IPS-15b (cell line): Measurements from ENCODE around the gene ANXA2R.
"Not testable (repeated sequence)": the region's sequence is repeated elsewhere in the genome, so short reads cannot be mapped to it uniquely, and the experiment has no call there.

ENCODE experiments used
- H3K27me3 ChIP-seq: one replicate; pipeline ENCODE4 v1.6.1; 2013; ENCODE audit warnings: low read length; ENCODE audit not compliant: control insufficient read depth, insufficient read depth
- H3K36me3 ChIP-seq: one replicate; pipeline ENCODE4 v1.6.1; 2013; ENCODE audit warnings: low read length; ENCODE audit not compliant: control insufficient read depth, insufficient read depth
- H3K4me1 ChIP-seq: one replicate; pipeline ENCODE4 v1.6.1; 2013; ENCODE audit warnings: mild to moderate bottlenecking, low read length; ENCODE audit not compliant: control insufficient read depth, insufficient read depth
- H3K4me3 ChIP-seq: one replicate; pipeline ENCODE4 v1.5.1; 2013; ENCODE audit warnings: low read depth, low read length
- H3K9ac ChIP-seq: one replicate; pipeline ENCODE4 v1.6.1; 2013; ENCODE audit warnings: low read depth, mild to moderate bottlenecking, low read length
- H3K9me3 ChIP-seq: one replicate; pipeline ENCODE4 v1.6.1; 2013; ENCODE audit warnings: mild to moderate bottlenecking, low read length; ENCODE audit not compliant: control insufficient read depth, insufficient read depth

ANXA2R gene

GRCh38 chr5:43069401-43069720 lies 29.2 kb upstream of the ANXA2R start:
- not testable (repeated sequence) for H3K9me3 ChIP-seq, H3K4me1 ChIP-seq, H3K9ac ChIP-seq, H3K36me3 ChIP-seq, H3K4me3 ChIP-seq
- peaks cover 15% of the 10 kb centered on the region for H3K27me3 ChIP-seq

DNA sequence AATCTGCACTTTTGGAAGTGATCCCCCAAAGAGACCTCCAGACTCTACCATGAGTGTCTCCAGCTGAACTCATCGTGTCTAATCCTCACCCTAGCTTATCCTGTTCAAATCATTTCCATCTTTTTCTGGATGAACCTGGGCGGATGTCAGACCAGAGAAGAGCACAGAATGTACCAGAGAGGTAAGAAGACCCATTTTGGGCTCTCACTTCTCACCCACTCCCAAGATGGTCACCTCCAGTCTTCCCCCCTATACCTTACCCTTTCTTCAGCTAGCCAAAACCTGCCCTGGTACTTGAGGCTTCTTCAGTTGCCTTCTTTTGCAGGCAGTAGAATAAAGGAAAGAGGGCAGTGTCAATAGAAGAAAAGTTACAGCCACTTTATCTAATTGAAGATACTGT lies 27.9 kb upstream of the ANXA2R start:
- H3K27me3 ChIP-seq = peaks cover 15% of the 10 kb centered on the region
- peaks cover 10% of the 10 kb centered on the region for H3K4me1 ChIP-seq
- H3K9ac ChIP-seq = no peak overlapping the region
- H3K4me3 ChIP-seq = peak overlapping the region; percentile 78
- no peaks in the 10 kb centered on the region for H3K9me3 ChIP-seq
- no peaks in the 10 kb centered on the region for H3K36me3 ChIP-seq

DNA sequence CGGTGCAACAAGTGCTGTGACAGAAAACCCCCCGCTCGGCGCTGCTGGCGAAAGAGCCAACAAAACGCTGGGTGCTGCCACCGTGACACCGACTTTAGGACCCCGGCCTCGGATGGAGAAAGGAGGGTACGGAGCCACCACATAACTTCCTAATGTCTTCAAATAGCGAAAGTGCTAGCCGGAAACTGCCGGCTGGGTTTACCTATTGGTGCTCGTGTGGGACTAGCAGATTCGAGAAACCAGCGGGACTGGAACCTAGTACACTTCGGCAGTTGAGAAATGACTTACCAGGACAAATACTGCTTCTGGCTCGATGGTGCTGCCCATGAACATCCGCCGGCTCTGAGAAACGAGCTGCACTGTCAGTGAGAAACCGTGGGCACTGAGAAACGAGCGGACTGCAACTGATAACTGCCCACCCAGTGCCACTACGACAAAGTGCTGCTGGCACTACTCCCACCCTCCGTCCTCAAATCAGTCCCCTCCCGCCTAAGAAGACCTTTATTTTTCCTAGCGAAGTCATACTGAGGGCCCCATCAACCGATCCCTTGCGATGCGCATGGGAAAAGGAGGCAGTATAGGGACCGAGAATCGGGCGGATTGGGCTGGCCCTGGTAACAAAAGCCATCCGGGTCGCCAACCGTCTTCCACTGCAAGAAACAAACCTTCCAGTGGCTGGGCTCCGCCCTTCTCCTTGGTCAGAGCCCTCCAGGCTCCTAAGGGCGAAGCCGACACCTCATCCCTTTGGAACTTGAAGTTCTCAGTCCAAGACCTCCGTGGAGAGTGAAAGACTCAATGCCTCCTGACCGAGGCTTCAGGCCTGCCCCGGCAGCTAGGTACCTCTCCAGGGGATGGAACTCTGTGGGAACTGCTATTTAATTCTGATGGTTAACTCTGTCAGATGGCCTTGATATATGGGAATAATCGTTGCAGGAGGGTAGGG lies 27.0 kb upstream of the ANXA2R start:
- Histone ChIP-seq H3K36me3 (no peaks in the 10 kb centered on the region), H3K27me3 (peaks cover 15% of the 10 kb centered on the region), H3K9me3 (no peaks in the 10 kb centered on the region), H3K9ac (peak overlapping the region; percentile 88), H3K4me1 (peaks cover 10% of the 10 kb centered on the region), H3K4me3 (peak overlapping the region; percentile 78)

DNA sequence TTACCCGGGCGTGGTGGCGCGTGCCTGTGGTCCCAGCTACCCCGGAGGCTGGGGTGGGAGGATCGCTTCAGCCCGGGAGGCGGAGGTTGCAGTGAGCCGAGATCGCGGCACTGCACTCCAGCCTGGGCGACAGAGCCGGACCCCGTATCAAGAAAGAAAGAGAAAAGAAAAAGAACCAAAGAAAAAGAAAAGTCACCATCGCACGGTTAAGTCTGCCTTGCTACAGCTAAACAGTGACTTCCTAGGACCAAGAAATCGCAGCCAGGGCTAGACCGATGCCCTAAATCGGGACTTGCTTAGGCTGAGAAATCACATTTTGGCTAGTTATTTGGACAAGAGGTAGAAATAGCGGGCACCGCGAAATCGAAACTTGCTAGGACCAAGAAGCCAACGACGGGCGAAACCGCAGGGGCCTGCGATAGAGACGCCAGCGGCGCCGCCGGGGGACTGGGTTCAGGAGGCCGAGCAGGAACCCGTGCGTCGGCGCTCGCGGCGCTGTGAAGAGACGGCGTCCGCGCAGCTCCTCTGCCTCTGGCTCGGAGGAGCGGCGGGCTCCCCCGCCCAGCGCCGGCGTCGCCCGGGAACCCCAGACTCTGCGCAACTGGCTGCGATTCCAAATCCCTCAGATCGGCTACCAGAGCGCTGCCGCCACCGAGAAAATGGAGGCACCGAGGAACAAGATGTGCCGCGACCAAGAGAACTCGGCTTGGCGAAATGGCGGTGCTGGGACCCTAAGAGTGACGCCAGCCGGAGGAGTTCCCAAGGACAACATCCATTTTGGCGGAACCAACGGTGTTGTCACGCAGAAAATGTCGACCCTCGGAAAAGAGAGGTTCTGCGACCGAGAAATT lies 26.1 kb upstream of the ANXA2R start:
- Histone ChIP-seq H3K4me1 (peaks cover 10% of the 10 kb centered on the region), H3K36me3 (no peaks in the 10 kb centered on the region), H3K4me3 (peak overlapping the region; percentile 78), H3K9me3 (no peaks in the 10 kb centered on the region), H3K9ac (peak overlapping the region; percentile 88), H3K27me3 (peaks cover 15% of the 10 kb centered on the region)

DNA sequence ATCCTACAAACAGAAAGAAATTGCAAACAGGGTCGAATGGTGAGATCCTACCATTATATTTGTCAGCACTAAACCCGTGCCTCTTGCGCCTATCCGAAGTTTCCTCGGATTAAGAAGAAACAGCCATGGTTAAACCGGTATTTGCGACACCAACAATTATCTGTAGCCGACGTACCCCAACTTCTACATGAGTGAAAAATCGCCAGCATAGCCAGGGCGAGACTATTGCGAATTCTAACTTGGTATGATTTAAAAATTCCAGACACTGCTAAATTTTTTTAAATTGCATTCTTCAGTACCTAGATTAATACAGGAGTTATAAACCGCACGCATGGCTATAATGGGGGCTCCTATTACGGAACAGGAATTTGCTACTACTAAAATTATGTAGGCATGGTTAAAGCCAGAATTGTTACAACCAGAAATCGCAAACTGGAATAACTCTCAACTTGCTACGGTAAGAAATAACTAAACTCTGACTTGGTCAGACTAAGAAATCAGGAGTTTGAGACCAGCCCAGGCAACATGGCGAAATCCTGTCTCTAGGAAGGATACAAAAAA lies 25.3 kb upstream of the ANXA2R start:
- H3K9me3 ChIP-seq = no peaks in the 10 kb centered on the region
- peak overlapping the region; percentile 78 for H3K4me3 ChIP-seq
- H3K9ac ChIP-seq = peak overlapping the region; percentile 88
- H3K36me3 ChIP-seq = no peaks in the 10 kb centered on the region
- H3K27me3 ChIP-seq = peaks cover 15% of the 10 kb centered on the region
- peaks cover 10% of the 10 kb centered on the region for H3K4me1 ChIP-seq

DNA sequence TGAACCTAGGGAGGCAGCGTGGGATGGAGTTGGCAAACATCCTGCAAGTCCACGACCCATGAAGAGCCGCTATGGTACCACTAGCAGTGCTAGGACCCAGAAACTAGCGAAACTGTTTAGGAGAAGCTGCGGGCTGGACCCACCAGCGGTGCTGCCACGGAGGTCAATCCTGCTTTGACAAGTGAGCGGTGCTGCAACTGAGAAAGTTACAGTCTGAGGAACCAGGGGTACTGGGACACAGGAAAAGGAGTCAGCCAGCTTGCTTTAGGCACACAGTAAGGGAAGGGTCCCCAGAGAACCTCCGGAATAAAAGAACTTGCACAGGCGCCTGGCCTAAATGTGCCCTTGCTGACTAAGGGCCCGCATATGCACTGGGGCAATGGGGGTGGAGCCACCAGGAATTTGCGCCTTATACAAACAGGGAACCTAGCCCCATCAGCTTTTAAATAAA lies 23.6 kb upstream of the ANXA2R start:
- Histone ChIP-seq H3K4me1 (peaks cover 10% of the 10 kb centered on the region), H3K4me3 (peak overlapping the region; percentile 78), H3K27me3 (peaks cover 15% of the 10 kb centered on the region), H3K36me3 (no peaks in the 10 kb centered on the region), H3K9me3 (no peaks in the 10 kb centered on the region), H3K9ac (no peak overlapping the region)

DNA sequence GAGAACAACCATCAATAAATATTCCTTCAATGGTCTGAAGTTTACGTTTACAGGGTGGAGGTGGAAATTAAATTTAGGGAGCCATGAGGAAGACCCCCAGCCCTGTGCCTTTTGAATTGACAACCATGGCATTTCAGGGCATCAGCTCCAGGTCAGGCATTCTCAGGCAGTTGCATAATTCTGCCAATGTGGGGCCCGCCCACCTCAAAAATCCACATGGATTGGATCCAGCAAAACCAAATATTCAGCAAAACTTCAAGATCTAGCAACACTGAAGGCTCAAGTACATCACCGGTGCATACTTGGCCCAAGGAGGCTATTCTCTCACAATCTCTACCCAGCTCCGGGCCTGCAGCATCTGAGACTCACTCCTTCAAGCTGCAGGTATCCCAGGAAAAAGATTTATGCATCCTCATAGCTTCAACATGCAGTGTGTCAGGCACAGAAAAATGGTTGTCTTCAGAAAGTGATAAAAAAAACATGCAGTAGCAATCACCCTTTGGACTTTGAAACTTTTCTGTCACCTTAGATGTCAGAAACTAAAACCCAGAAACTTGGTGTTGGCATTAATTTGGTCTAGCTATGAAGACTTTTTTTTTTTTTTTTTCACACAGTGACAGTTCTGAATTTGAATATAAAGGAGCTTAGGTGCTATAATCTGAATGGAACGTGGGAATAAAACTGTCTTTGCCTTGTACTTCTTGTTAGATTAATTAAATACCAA lies 21.4 kb upstream of the ANXA2R start:
- Histone ChIP-seq H3K9me3 (no peaks in the 10 kb centered on the region), H3K36me3 (no peaks in the 10 kb centered on the region), H3K4me1 (peaks cover 4% of the 10 kb centered on the region), H3K27me3 (peaks cover 6% of the 10 kb centered on the region), H3K4me3 (no peak overlapping the region), H3K9ac (no peak overlapping the region)

GRCh38 chr5:43060020-43060419 lies 19.9 kb upstream of the ANXA2R start:
- H3K4me1 ChIP-seq, H3K4me3 ChIP-seq, H3K36me3 ChIP-seq, H3K27me3 ChIP-seq, H3K9me3 ChIP-seq, H3K9ac ChIP-seq: not testable (repeated sequence)

DNA sequence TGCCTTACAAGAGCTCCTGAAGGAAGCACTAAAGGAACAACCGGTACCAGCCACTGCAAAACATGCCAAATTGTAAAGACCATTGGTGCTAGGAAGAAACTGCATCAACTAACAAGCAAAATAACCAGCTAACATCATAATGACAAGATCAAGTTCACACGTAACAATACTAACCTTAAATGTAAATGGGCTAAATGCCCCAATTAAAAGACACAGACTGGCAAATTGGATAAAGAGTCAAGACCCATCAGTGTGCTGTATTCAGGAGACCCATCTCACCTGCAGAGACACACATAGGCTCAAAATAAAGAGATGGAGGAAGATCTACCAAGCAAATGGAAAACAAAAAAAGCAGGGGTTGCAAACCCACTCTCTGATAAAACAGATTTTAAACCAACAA lies 15.0 kb upstream of the ANXA2R start:
- H3K9me3 ChIP-seq, H3K36me3 ChIP-seq, H3K27me3 ChIP-seq, H3K9ac ChIP-seq, H3K4me3 ChIP-seq, H3K4me1 ChIP-seq: not testable (repeated sequence)

GRCh38 chr5:43051684-43052083 lies 11.6 kb upstream of the ANXA2R start:
- Histone ChIP-seq H3K4me1 (no peaks in the 10 kb centered on the region), H3K9ac (no peak overlapping the region), H3K27me3 (peaks cover 23% of the 10 kb centered on the region), H3K36me3 (no peaks in the 10 kb centered on the region), H3K9me3 (no peaks in the 10 kb centered on the region), H3K4me3 (no peak overlapping the region)

DNA sequence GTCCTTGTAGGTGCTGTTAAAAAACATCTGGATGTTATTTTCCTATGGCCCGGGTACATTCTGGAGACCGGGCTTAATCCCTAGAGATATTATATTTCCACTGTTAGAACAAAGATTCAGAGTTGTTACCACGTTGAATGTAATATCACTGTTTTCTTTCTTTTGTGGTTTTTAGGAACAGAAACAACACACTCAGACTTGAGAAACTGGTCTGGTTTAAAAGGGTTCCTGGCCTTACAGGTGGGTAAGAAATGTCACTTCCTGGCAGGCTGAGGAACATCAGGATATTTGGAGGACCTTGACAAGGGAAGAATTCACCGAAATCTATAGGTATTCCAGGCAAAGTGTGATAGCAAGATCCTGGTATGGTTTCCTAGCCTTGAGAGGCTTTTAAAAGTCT lies 10.3 kb upstream of the ANXA2R start:
- Histone ChIP-seq H3K9ac (no peak overlapping the region), H3K4me1 (no peaks in the 10 kb centered on the region), H3K4me3 (no peak overlapping the region), H3K9me3 (no peaks in the 10 kb centered on the region), H3K36me3 (no peaks in the 10 kb centered on the region), H3K27me3 (peaks cover 36% of the 10 kb centered on the region)
